ENCODE data around the gene IL12RB2. TPM values are rescaled to one million over a fixed set of nuclear protein-coding genes. Genes with fewer than 3 reads are reported as not detected.
A peak's percentile ranks its signal among the peaks of the same experiment; 100 is the strongest.

IL12RB2 gene
- total RNA-seq, 2 experiments from 2014 or later = 75.5 to 76.0 TPM

DNA sequence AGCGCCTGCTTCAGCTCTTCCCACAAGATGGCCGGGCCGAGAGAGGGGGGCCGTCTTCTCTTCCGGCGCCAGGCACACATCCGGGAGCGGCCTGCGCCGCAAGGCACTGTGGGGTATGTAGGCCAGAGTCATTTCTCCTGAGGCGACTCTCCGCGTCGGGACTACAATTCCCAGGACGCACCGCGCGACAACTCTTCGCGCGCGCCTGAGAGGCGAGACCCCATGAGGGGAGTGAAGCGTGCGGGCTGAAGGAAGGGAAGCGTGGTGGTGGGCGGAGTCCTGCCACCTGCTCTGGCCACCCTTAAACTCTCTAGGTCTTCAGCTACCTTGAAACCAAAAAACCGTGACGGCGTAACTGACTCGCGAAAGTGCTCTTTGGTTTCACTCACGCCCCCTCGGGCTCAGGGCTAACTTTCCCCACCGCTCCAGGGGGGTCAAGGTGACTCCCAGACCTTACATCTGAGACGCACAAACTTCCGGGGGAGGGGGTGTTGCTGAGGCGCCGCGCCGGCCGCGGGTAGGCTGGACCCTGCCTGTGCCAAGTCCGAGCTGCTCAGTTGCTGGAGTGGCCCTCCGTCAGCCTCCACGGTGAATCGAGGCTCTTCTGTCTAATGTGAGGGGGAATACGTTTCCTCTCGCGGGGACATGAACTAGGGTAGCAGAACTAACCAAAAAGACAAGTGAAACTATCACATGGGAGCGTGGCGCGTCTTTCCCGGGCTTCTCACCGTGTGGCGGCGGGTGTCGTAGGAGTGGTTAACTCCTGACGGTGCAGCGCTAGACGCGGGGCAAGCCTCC lies 122.9 kb downstream of the IL12RB2 start, which contains the start of gene SERBP1:
SERBP1 (minus strand) TSS at position 45 of the 798 bp plus-strand sequence. CDS start 102 bp downstream, outside the sequence.
- no peaks in the 10 kb centered on the region for H3K27me3 Mint-ChIP-seq
- H3K4me3 Mint-ChIP-seq = peak within 1 kb of the TSS; percentile 81
- DNase-seq = peak; percentile 97
- CTCF ChIA-PET = interaction anchor here (0.6 to 3.2 kb wide), 6 partner anchors 10 to 217 kb away, joined by 3 to 19 read pairs (median 6); no protein-coding TSS in a partner anchor
- POLR2A ChIA-PET = interaction anchor here (0.6 to 7.2 kb wide), 30 partner anchors 7 to 506 kb away, joined by 3 to 80 read pairs (median 6); partner anchors contain the start of genes DNAI4, GADD45A, IL12RB2 and IL23R
- H3K9me3 Mint-ChIP-seq = no peaks in the 10 kb centered on the region
- H3K4me1 Mint-ChIP-seq = peaks cover 39% of the 10 kb centered on the region
- H3K27ac Mint-ChIP-seq = peak within 1 kb of the TSS; percentile 87
- peaks cover 46% of the 10 kb centered on the region for H3K36me3 Mint-ChIP-seq (ENCODE audit: low read depth)

DNA sequence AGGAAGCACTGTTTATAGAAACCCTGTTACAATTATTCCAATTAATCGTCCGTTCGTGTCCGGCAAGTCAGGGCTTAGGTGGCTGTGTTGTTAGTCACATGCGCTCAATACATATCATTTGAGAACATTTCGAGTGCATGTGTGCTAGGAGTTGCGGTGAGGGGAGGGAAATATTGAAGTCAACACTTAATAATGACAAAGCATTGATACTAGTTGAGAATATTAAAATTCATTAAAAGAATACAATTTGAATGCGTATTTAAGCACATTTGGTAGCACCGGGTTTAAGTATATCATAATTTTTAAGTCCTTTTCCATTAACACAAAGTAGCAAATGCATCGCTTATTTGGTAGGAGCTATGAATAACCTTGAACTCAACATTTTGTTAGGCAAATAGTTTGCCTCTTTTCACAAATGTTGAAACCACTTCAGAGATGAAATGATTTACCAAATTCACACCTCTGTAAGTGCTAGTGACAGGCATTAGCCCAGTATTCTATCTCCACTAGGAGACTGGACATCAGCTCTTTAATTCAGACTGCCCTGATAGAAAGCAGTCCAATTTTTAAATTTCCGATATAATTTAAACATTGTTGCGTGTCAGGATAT lies 123.6 kb downstream of the IL12RB2 start:
- peak overlapping the region; percentile 87 for H3K27ac Mint-ChIP-seq
- no peaks in the 10 kb centered on the region for H3K27me3 Mint-ChIP-seq
- ChIA-PET POLR2A (interaction anchor here (0.6 to 7.2 kb wide), 17 partner anchors 11 to 506 kb away, joined by 3 to 80 read pairs (median 6); partner anchors contain the start of genes DNAI4, GADD45A, IL23R and MIER1), CTCF (interaction anchor here (0.7 to 2.5 kb wide), 4 partner anchors 9 to 219 kb away, joined by 3 to 12 read pairs (median 4); no protein-coding TSS in a partner anchor)
- peaks cover 32% of the 10 kb centered on the region for H3K4me1 Mint-ChIP-seq
- peak overlapping the region; percentile 81 for H3K4me3 Mint-ChIP-seq
- no peak for DNase-seq
- peaks cover 38% of the 10 kb centered on the region for H3K36me3 Mint-ChIP-seq (ENCODE audit: low read depth)
- H3K9me3 Mint-ChIP-seq = no peaks in the 10 kb centered on the region

DNA sequence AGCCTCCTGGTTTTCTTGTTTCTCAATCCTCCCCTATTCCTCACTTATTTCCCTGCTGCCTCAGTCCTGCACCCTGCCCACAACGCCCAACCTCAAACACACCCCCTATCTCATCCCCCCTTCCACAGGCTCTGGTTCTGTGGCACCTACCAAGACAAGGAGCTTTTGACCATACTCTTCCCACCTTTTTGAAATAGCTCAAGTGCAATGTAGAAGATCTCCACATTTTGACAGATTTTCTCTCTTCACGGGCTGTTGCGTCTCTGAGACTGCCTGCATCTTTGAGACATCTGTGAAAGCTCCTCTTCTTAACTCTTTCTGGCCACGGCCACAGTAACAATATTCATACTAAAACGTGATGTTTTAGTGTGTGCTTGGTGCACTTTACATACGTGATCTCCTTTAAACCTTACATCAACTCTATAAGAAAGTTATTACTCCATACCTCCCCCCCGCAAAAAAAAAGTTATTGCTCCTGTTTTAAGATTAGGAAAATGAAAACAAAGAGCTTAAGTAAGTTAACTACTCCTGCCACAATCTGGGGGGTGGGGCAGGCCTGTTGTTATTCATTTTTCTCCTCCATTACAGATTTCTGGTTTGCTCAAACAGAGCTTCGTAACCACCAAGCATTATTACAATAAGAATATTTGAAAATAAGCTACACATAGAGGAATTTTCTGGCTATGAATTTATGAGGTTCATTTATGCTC lies 124.4 kb downstream of the IL12RB2 start:
- Mint-ChIP-seq H3K4me1 (peaks cover 28% of the 10 kb centered on the region), H3K27me3 (no peaks in the 10 kb centered on the region), H3K4me3 (peak overlapping the region; percentile 59), H3K27ac (peak overlapping the region; percentile 70), H3K9me3 (no peaks in the 10 kb centered on the region), H3K36me3 (ENCODE audit: low read depth) (peaks cover 33% of the 10 kb centered on the region)
- CTCF ChIA-PET = interaction anchor here (0.7 to 2.5 kb wide), 6 partner anchors 57 to 436 kb away, joined by 3 to 12 read pairs (median 3); no protein-coding TSS in a partner anchor
- DNase-seq = no peak
- POLR2A ChIA-PET = interaction anchor here (0.7 to 7.2 kb wide), 10 partner anchors 13 to 507 kb away, joined by 3 to 80 read pairs (median 5); partner anchors contain the start of genes DNAI4 and MIER1

DNA sequence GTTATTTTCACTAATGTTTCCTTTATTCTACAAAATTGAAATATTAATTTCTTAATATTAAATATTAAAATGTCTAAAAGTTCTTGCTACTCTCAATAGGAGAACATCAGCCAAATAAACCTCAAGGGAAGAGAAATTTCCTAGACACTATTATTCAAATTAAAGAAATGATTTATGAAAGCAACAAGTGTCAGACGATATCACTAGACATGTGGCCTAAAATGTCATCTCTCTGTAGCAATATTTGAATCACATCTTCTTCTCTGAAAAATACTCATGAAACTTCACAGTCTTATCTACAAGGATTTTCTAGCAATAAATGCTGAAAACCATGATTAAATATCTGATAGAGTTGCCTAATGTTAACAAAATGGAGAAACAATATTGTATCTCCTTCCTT lies 125.1 kb downstream of the IL12RB2 start:
- H3K9me3 Mint-ChIP-seq = no peaks in the 10 kb centered on the region
- H3K4me3 Mint-ChIP-seq = no peak overlapping the region
- H3K36me3 Mint-ChIP-seq (ENCODE audit: low read depth) = peaks cover 26% of the 10 kb centered on the region
- CTCF ChIA-PET = interaction anchor here (0.9 to 2.5 kb wide), 2 partner anchors 68 to 436 kb away, joined by 3 to 12 read pairs; no protein-coding TSS in a partner anchor
- no peak overlapping the region for H3K27ac Mint-ChIP-seq
- POLR2A ChIA-PET = interaction anchor here (0.7 to 1.3 kb wide), 4 partner anchors 14 to 87 kb away, joined by 3 to 4 read pairs (median 3); no protein-coding TSS in a partner anchor
- DNase-seq = no peak
- no peaks in the 10 kb centered on the region for H3K27me3 Mint-ChIP-seq
- peaks cover 21% of the 10 kb centered on the region for H3K4me1 Mint-ChIP-seq

DNA sequence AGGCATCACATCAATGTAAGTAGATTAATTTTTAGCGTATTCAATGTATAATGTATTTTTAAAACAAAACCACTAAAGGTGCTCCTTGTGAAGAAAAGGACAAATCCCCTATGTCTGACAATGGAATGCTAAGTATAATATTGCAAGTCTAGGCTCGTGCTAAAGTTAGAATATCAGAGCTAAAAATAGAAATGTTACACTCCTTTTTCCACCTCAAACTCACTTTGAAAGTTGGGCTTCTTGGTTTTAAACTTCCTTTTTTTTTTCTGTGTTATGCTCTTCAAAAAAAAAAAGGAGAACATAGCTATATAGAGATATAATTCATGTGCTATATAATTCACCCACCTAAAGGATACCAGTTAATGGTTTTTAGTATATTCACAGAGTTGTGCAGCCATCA lies 126.2 kb downstream of the IL12RB2 start:
- Mint-ChIP-seq H3K4me1 (peaks cover 18% of the 10 kb centered on the region), H3K9me3 (no peaks in the 10 kb centered on the region), H3K27ac (no peak overlapping the region), H3K36me3 (ENCODE audit: low read depth) (peaks cover 15% of the 10 kb centered on the region), H3K27me3 (no peaks in the 10 kb centered on the region), H3K4me3 (no peak overlapping the region)
- no peak for DNase-seq
- POLR2A ChIA-PET = no interaction called here
- CTCF ChIA-PET = no interaction called here

DNA sequence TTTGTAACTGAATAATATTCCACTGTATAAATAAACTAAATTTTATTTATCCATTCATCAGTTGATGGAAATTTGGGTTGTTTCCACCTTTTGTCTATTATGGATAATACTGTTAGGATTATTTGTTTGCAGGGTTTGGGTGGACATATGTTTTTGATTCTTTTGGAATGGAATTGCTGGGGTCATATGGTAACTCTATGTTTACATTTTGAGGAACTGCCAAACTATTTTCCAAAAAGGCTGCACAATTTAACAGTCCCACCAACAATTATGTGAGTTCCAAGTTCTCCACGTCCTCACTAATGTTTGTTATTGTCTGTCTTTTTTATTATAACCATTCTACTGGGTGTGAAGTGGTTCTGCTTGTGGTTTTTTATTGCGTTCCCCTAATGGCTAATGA lies 126.8 kb downstream of the IL12RB2 start:
- no peak for DNase-seq
- Mint-ChIP-seq H3K9me3 (no peaks in the 10 kb centered on the region), H3K4me3 (no peak overlapping the region), H3K27me3 (no peaks in the 10 kb centered on the region), H3K36me3 (ENCODE audit: low read depth) (peaks cover 9% of the 10 kb centered on the region), H3K27ac (no peak overlapping the region), H3K4me1 (peaks cover 18% of the 10 kb centered on the region)
- CTCF ChIA-PET = no interaction called here
- POLR2A ChIA-PET = no interaction called here

DNA sequence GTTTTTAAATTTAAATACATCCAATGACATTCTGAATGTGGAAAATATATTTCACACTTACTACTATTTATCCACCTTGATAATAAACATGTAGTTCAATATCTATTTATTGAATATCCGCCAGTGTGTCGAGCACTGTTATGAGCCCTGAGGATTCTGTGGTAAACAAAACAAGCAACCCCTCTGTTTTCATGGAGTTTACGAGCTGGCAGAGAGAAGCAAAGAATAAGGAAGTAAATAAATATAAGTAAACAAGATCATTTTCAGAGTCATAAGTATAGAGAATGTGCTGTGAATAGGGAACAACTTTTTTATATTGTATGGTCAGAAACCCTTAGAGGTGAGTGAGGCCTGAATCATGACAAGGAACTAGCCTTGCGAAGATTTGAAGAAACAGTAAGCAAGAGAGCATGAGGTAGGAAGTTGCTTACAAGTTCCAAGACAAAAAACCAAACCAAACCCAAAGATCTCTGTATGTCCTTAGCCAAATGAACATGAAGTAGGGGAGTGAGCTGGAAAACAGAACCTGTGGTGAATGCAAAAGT lies 128.9 kb downstream of the IL12RB2 start:
- H3K27me3 Mint-ChIP-seq = no peaks in the 10 kb centered on the region

DNA sequence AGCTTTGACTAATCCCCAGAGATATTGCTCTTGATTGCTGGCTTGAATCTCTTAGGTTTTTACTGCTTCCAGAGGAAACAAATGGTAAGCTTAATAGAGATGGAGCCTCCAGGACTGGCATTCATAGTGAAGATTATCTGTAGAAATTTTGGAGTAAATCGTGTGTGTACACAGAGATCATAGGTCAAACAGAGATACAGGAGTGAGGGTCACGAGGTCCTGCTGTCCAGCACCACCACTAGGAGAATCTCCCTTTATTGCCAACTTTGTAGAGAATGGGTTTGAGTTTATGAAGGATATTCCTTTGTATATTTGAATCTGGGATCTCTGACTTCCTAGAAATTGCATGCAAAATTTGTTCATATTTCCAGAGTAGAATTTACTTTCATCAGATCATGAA lies 130.3 kb downstream of the IL12RB2 start:
- peaks cover 2% of the 10 kb centered on the region for H3K4me1 Mint-ChIP-seq
- ChIA-PET POLR2A (interaction anchor here (0.6 kb wide), 1 partner anchor 8 kb away, joined by 3 read pairs; the partner anchor contains the start of gene SERBP1), CTCF (no interaction called here)

More for the DNA sequence above, 128.9 kb downstream of the IL12RB2 start:
- Mint-ChIP-seq H3K27ac (no peak overlapping the region), H3K4me3 (no peak overlapping the region), H3K4me1 (peaks cover 12% of the 10 kb centered on the region), H3K9me3 (no peaks in the 10 kb centered on the region), H3K36me3 (ENCODE audit: low read depth) (no peaks in the 10 kb centered on the region)
- no peak for DNase-seq
- ChIA-PET CTCF (interaction anchor here (1.4 to 1.5 kb wide), 2 partner anchors 217 to 225 kb away, joined by 3 to 4 read pairs; no protein-coding TSS in a partner anchor), POLR2A (no interaction called here)

DNA sequence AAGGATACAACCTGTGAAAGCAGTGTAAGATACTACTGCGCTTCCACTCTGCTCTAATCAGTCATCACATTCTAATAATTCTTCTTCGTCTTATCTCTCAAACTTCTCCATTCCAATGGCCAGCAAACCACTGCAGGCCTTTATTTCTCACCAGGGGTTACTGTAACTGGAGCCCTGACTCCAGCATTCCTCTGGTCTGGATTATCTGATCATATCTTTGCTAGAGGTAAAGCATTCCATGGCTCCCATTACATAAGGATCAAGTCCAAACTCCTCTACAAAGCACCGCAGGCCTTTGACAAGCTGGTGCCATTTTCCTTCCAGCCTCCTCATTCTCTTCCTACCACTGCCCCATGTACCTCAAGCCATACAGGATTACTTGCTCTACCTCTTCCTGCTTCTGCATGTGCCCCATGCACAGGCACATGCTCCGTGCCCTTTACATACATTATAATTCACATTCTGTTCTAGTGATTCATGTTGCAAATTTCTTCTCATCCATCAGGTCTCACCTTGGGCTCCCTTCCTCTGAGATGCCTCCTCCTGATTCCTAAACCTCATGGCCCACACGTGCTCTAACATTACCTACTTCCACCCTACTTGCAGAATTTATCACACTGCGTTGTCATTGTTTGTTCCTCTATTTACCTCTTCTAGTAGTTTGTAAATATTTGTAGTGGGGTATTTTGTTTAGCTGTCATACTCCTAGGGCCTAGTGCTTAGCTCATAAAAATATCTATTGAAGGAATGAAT lies 131.8 kb downstream of the IL12RB2 start:
- Mint-ChIP-seq H3K27ac (no peak overlapping the region), H3K4me1 (no peaks in the 10 kb centered on the region), H3K4me3 (no peak overlapping the region), H3K36me3 (ENCODE audit: low read depth) (no peaks in the 10 kb centered on the region), H3K27me3 (no peaks in the 10 kb centered on the region), H3K9me3 (no peaks in the 10 kb centered on the region)
- DNase-seq = no peak
- ChIA-PET POLR2A (no interaction called here), CTCF (no interaction called here)

More for the DNA sequence above, 130.3 kb downstream of the IL12RB2 start:
- H3K36me3 Mint-ChIP-seq (ENCODE audit: low read depth) = no peaks in the 10 kb centered on the region
- no peak for DNase-seq
- no peak overlapping the region for H3K27ac Mint-ChIP-seq
- H3K27me3 Mint-ChIP-seq = no peaks in the 10 kb centered on the region
- no peaks in the 10 kb centered on the region for H3K9me3 Mint-ChIP-seq
- H3K4me3 Mint-ChIP-seq = no peak overlapping the region

DNA sequence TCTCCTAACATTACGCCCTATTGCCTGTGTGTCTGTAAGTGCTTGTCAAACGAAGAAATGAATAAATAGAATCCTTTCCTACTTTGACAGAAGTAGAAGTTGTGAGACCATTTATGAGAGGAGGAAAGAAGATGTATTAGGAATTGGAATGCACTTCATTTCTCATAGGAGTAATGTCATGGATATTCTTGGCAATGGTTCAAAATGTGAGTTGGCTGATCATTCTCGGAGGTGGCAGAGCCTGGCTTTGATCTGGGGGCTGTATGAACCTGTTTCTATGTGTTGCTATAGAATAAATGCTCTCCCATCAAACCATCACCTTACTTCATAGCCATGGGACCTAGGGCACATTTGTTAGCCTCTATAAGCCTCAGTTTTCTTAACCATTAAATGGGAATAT lies 132.7 kb downstream of the IL12RB2 start:
- H3K4me1 Mint-ChIP-seq = no peaks in the 10 kb centered on the region
- no peak for DNase-seq
- no peak overlapping the region for H3K4me3 Mint-ChIP-seq
- CTCF ChIA-PET = interaction anchor here (1.3 kb wide), 1 partner anchor 9 kb away, joined by 3 read pairs; no protein-coding TSS in a partner anchor
- H3K27ac Mint-ChIP-seq = no peak overlapping the region
- POLR2A ChIA-PET = no interaction called here
- peaks cover 2% of the 10 kb centered on the region for H3K27me3 Mint-ChIP-seq
- H3K9me3 Mint-ChIP-seq = no peaks in the 10 kb centered on the region
- H3K36me3 Mint-ChIP-seq (ENCODE audit: low read depth) = no peaks in the 10 kb centered on the region

DNA sequence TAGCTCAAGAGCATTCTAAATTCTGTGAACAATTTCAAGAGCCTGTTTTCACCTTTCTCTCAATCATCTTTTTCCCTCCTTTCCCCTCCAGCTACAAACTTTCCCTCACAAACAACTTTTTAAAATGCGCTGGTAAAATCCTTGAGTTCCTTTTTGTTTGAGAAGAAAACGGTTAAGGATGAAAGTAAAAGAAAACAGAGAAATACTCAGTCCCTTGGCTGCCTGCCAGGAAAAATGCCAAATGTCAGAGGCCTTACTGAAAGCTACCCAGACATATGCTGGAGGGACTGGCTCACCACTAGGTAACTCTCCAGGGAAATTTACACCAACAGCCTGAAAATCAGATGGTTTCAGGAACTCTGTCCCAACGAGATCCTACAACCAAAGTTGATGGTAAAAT lies 133.5 kb downstream of the IL12RB2 start:
- ChIA-PET POLR2A (interaction anchor here (2.2 kb wide), 1 partner anchor 11 kb away, joined by 6 read pairs; the partner anchor contains the start of gene SERBP1), CTCF (interaction anchor here (1.3 to 1.6 kb wide), 2 partner anchors 10 to 227 kb away, joined by 3 to 5 read pairs; no protein-coding TSS in a partner anchor)
- no peaks in the 10 kb centered on the region for H3K4me1 Mint-ChIP-seq
- no peaks in the 10 kb centered on the region for H3K36me3 Mint-ChIP-seq (ENCODE audit: low read depth)
- H3K9me3 Mint-ChIP-seq = no peaks in the 10 kb centered on the region
- H3K4me3 Mint-ChIP-seq = no peak overlapping the region
- H3K27me3 Mint-ChIP-seq = peaks cover 2% of the 10 kb centered on the region
- no peak for DNase-seq
- H3K27ac Mint-ChIP-seq = no peak overlapping the region

Data from activated CD4-positive, alpha-beta memory T cell treated with anti-CD3 and anti-CD28 coated beads, Interleukin-2, amount 10 ng/mL, durations not matched to agents 7 days and 5 days (primary cell).